Lower leg skin (tissue), 3 donors: ENCODE data around the gene CALML6.

Experiments used
- POLR2A ChIP-seq, 2 donors: fragments of 450-650 bp; IDR thresholded peaks; one replicate each; pipeline ENCODE4 v1.6.1; 2016 to 2017; ENCODE audit warnings: antibody characterized with exemption in 2 of 2, mild to moderate bottlenecking in 1 of 2, moderate library complexity in 1 of 2
- TF ChIP-seq, protein P1 (sequence below), 3 donors: fragments of 450-650 bp; IDR thresholded peaks; one replicate each; pipeline ENCODE4 v1.5.1; 2016; ENCODE audit warnings: antibody characterized with exemption in 3 of 3, mild to moderate bottlenecking in 3 of 3, moderate library complexity in 2 of 3

DNA sequence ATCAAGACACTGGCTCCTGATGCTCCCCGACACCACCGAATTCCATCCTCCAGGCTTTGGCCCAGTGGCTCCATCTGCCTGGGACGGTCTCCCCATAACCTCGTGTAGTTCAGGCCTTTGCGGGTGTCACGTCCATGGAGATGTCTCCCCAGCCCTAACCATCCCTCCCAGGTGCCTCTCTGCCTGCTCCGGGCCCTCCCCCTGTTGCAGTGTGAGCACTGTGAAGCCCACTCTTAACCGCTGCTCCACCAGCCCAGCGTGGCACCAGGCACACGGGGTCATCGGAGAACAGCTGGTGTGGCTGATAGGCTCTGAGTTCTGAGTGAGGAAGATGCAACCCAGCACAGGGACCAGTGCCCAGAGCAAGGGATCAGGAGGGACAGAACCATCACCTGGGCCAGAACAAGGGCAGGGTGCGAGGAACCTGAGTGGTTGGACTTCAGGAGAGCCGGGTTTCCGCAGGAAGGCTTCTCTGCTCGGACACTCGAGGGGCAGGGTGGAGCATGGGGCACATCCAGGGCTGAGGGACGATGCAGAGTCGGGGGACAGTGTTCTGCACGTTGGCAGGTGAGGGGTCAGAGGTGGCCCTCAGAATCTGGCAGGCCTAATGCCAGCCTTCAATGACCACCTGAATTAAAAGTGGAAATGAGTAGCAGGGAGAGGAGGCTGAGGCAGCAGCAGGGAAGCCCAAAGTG lies 21.6 kb upstream of the CALML6 start:
- no peak for TF ChIP-seq POLR2A (IDR thresholded peaks at IDR 0.05)
- TF ChIP-seq, protein P1, sequence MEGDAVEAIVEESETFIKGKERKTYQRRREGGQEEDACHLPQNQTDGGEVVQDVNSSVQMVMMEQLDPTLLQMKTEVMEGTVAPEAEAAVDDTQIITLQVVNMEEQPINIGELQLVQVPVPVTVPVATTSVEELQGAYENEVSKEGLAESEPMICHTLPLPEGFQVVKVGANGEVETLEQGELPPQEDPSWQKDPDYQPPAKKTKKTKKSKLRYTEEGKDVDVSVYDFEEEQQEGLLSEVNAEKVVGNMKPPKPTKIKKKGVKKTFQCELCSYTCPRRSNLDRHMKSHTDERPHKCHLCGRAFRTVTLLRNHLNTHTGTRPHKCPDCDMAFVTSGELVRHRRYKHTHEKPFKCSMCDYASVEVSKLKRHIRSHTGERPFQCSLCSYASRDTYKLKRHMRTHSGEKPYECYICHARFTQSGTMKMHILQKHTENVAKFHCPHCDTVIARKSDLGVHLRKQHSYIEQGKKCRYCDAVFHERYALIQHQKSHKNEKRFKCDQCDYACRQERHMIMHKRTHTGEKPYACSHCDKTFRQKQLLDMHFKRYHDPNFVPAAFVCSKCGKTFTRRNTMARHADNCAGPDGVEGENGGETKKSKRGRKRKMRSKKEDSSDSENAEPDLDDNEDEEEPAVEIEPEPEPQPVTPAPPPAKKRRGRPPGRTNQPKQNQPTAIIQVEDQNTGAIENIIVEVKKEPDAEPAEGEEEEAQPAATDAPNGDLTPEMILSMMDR (IDR thresholded peaks at IDR 0.05) = no peak
